Measurements from ENCODE around the gene GYG2.
"Not testable (repeated sequence)": the region's sequence is repeated elsewhere in the genome, so short reads cannot be mapped to it uniquely, and the experiment has no call there.

The GYG2 gene

GRCh38 chrX:2907295-2907694 is 78.6 kb downstream of the GYG2 start:
- DNase-seq: no peak

- no peak for DNase-seq
These were observed 79.5 kb downstream of the GYG2 start for GRCh38 chrX:2908125-2908685.

- no peak for DNase-seq
These were observed 81.4 kb downstream of the GYG2 start for GRCh38 chrX:2910109-2910508.

GRCh38 chrX:2913118-2913517 is 84.4 kb downstream of the GYG2 start:
- no peak for DNase-seq

- no peak for DNase-seq
These were observed 89.0 kb downstream of the GYG2 start for GRCh38 chrX:2917767-2918166.

- DNase-seq: no peak
These were observed 92.5 kb downstream of the GYG2 start for GRCh38 chrX:2921193-2921592.

GRCh38 chrX:2921750-2922149 is 93.0 kb downstream of the GYG2 start:
- no peak for DNase-seq

- no peak for DNase-seq
These were observed 95.4 kb downstream of the GYG2 start for GRCh38 chrX:2924151-2924550.

- DNase-seq: not testable (repeated sequence)
These were observed 97.5 kb downstream of the GYG2 start for GRCh38 chrX:2926255-2926654.

GRCh38 chrX:2926664-2927275 is 98.0 kb downstream of the GYG2 start:
- no peak for DNase-seq

- peak; percentile 75 for DNase-seq
These were observed 99.5 kb downstream of the GYG2 start for GRCh38 chrX:2928191-2928582.

- DNase-seq: peak; percentile 91
These were observed 100.1 kb downstream of the GYG2 start, which contains the start of gene ARSD for GRCh38 chrX:2928583-2929434. TSS of gene ARSD (minus strand) at chrX:2929339. CDS start at chrX:2929275, 64 bp downstream.

GRCh38 chrX:2931155-2931554 is 102.4 kb downstream of the GYG2 start:
- no peak for DNase-seq

- DNase-seq: no peak
These were observed 102.9 kb downstream of the GYG2 start for GRCh38 chrX:2931612-2932011.
